OCI-LY3 (cell line): ENCODE results near the gene TMEM30A.

Experiments used
- H2AFZ ChIP-seq: fragments of 200-600, 300-600 bp; shearing (Covaris generic); 2 replicates; pipeline ENCODE4 v1.6.0; 2014; ENCODE audit warnings: antibody characterized with exemption, low read depth, low read length
- H3K27ac ChIP-seq: fragments of 200-600, 300-600 bp; sonication (generic); 2 replicates; pipeline ENCODE4 v1.5.1; 2014; ENCODE audit warnings: mild to moderate bottlenecking, low read length, moderate library complexity, mixed read lengths
- H3K27me3 ChIP-seq: fragments of 200-600, 300-600 bp; sonication (generic); 2 replicates; pipeline ENCODE4 v1.6.1; 2014; ENCODE audit warnings: low read depth, low read length, mixed read lengths
- H3K36me3 ChIP-seq: fragments of 200-600, 300-600 bp; sonication (generic); replicated peaks from 2 replicates; pipeline ENCODE3; 2014; ENCODE audit warnings: low read depth, low read length, mixed read lengths
- H3K4me1 ChIP-seq: fragments of 300-600, 200-600 bp; sonication (generic); 2 replicates; pipeline ENCODE4 v1.6.1; 2014; ENCODE audit warnings: low read length, mixed read lengths
- H3K4me2 ChIP-seq: fragments of 200-600, 300-600 bp; sonication (generic); 2 replicates; pipeline ENCODE4 v1.6.1; 2014; ENCODE audit warnings: low read length, mixed read lengths
- H3K4me3 ChIP-seq: fragments of 300-600, 200-600 bp; sonication (generic); 2 replicates; pipeline ENCODE4 v1.5.1; 2014; ENCODE audit warnings: antibody characterized with exemption, mild to moderate bottlenecking, low read length, moderate library complexity
- H3K79me2 ChIP-seq: fragments of 300-600, 200-600 bp; shearing (Covaris generic); 2 replicates; pipeline ENCODE4 v1.6.1; 2014; ENCODE audit warnings: mild to moderate bottlenecking, low read length, mixed read lengths
- H3K9ac ChIP-seq: fragments of 300-600, 200-600 bp; shearing (Covaris generic); 2 replicates; pipeline ENCODE4 v1.6.0; 2014; ENCODE audit warnings: mild to moderate bottlenecking, low read length, moderate library complexity
- H3K9me3 ChIP-seq: fragments of 200-600, 300-600 bp; shearing (Covaris generic); 2 replicates; pipeline ENCODE4 v1.6.1; 2014; ENCODE audit warnings: low read length, mixed read lengths; ENCODE audit not compliant: insufficient read depth
- H4K20me1 ChIP-seq: fragments of 200-600, 300-600 bp; sonication (generic); 2 replicates; pipeline ENCODE4 v1.6.1; 2016; ENCODE audit warnings: low read length, mixed read lengths; ENCODE audit not compliant: insufficient read depth
- CTCF ChIP-seq: fragments of 200-600, 300-600 bp; sonication (generic); IDR thresholded peaks from 2 replicates; pipeline ENCODE4 v1.5.1; 2014; ENCODE audit warnings: antibody characterized with exemption, low read length, low read depth
- EZH2phosphoT487 ChIP-seq: fragments of 200-600 bp; shearing (Covaris generic); IDR thresholded peaks from 2 replicates; pipeline ENCODE4 v1.6.1; 2018; ENCODE audit warnings: antibody characterized with exemption, mixed run types, low read depth

The TMEM30A gene

GRCh38 chr6:75233092-75233615 is 51.4 kb downstream of the TMEM30A start:
- peaks cover 20% of the 10 kb centered on the region for H3K36me3 ChIP-seq
- no peaks in the 10 kb centered on the region for H3K9me3 ChIP-seq
- H3K9ac ChIP-seq = no peak overlapping the region
- H3K4me3 ChIP-seq = no peak overlapping the region
- TF ChIP-seq CTCF (no peak), EZH2phosphoT487 (no peak)
- no peaks in the 10 kb centered on the region for H3K27me3 ChIP-seq
- H3K4me2 ChIP-seq = no peak overlapping the region
- H2AFZ ChIP-seq = no peak overlapping the region
- no peaks in the 10 kb centered on the region for H3K79me2 ChIP-seq
- no peak overlapping the region for H3K27ac ChIP-seq
- no peaks in the 10 kb centered on the region for H4K20me1 ChIP-seq
- H3K4me1 ChIP-seq = peaks cover 3% of the 10 kb centered on the region; the same call in 1 of the 2 replicates

GRCh38 chr6:75230484-75231325 is 53.9 kb downstream of the TMEM30A start:
- TF ChIP-seq CTCF (peak; percentile 73), EZH2phosphoT487 (no peak)
- no peaks in the 10 kb centered on the region for H3K27me3 ChIP-seq
- H3K27ac ChIP-seq = no peak overlapping the region
- H3K9ac ChIP-seq = no peak overlapping the region
- H4K20me1 ChIP-seq = no peaks in the 10 kb centered on the region
- peak overlapping the region; percentile 2; the same call in 1 of the 2 replicates for H3K4me2 ChIP-seq
- H3K79me2 ChIP-seq = no peaks in the 10 kb centered on the region
- peaks cover 3% of the 10 kb centered on the region; the same call in 1 of the 2 replicates for H3K4me1 ChIP-seq
- no peaks in the 10 kb centered on the region for H3K9me3 ChIP-seq
- H2AFZ ChIP-seq = no peak overlapping the region
- H3K36me3 ChIP-seq = no peaks in the 10 kb centered on the region
- no peak overlapping the region for H3K4me3 ChIP-seq

DNA sequence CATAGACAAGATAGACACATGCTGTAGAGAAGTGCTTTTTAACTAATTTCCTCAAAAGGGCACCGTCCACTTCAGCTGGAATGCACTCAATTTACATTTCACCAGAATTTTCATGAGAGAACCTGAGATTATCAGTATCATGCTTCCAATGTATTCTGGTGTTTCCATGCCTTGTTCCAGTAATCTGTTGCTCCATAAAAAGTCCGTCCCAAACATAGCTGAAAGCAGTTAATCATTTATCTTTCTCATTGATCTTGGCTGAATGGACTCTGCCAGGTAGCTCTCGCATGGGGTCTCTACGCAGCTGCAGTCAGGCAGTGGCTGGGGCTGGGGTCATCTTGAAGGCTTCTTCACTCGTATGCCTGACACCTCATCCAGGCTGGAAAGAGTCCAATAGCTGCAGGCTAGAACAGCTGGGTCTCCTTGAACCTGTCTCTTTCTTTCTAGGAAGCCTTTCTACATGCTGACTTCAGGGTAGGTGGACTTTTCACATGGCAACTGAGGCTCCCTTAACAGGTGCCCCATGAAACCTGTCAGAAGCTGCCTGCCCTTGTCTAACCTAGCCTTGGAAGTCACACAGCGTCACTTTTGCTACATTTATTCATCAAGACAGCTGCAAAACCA is 60.2 kb downstream of the TMEM30A start:
- Histone ChIP-seq H2AFZ (no peak overlapping the region), H3K9me3 (no peaks in the 10 kb centered on the region), H3K36me3 (no peaks in the 10 kb centered on the region), H3K9ac (no peak overlapping the region), H3K79me2 (no peaks in the 10 kb centered on the region), H3K4me1 (no peaks in the 10 kb centered on the region), H3K27me3 (no peaks in the 10 kb centered on the region), H3K4me3 (no peak overlapping the region), H3K27ac (no peak overlapping the region), H3K4me2 (no peak overlapping the region), H4K20me1 (no peaks in the 10 kb centered on the region)
- TF ChIP-seq CTCF (no peak), EZH2phosphoT487 (no peak)

DNA sequence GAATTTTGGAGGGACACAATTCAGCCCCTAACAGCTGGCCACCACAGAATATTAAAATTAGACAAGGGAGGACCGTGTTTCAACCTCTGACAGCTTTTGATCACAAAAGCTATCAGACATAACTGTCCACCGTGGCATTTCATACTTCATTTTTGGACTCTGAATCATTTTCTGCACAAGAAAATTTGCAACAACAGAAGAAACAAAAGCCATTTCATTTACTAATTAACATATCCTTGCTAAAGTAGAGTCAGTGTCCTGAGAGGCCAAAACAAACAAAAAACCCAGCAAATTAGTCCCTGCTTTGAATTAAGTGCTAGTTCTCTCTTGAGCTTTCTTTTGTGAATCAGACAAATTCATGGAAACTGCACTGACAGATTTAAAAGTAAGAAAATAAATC is 61.2 kb downstream of the TMEM30A start:
- H3K27ac ChIP-seq = no peak overlapping the region
- peak overlapping the region; percentile 69 for H2AFZ ChIP-seq
- no peak overlapping the region for H3K4me2 ChIP-seq

More for the DNA sequence above, 61.2 kb downstream of the TMEM30A start:
- no peaks in the 10 kb centered on the region for H3K9me3 ChIP-seq
- TF ChIP-seq CTCF = no peak
- no peak for TF ChIP-seq EZH2phosphoT487
- H3K79me2 ChIP-seq = no peaks in the 10 kb centered on the region
- H3K27me3 ChIP-seq = no peaks in the 10 kb centered on the region
- no peaks in the 10 kb centered on the region for H4K20me1 ChIP-seq
- H3K9ac ChIP-seq = no peak overlapping the region
- H3K4me3 ChIP-seq = no peak overlapping the region
- H3K36me3 ChIP-seq = no peaks in the 10 kb centered on the region
- H3K4me1 ChIP-seq = no peaks in the 10 kb centered on the region
